PC-9 (cell line): ENCODE results near the gene DEXI.

ENCODE experiments used
- EZH2 ChIP-seq: fragments of 200-600 bp; sonication (generic); IDR thresholded peaks from 2 replicates; pipeline ENCODE4 v1.8.0; 2017; ENCODE audit warnings: antibody characterized with exemption, low read depth
- TF ChIP-seq, protein P1 (sequence below): fragments of 200-600 bp; sonication (generic); conservative IDR thresholded peaks from 2 replicates; pipeline ENCODE4 v1.6.1; 2017; ENCODE audit warnings: mixed run types, antibody characterized with exemption, mild to moderate bottlenecking, moderate library complexity

DNA sequence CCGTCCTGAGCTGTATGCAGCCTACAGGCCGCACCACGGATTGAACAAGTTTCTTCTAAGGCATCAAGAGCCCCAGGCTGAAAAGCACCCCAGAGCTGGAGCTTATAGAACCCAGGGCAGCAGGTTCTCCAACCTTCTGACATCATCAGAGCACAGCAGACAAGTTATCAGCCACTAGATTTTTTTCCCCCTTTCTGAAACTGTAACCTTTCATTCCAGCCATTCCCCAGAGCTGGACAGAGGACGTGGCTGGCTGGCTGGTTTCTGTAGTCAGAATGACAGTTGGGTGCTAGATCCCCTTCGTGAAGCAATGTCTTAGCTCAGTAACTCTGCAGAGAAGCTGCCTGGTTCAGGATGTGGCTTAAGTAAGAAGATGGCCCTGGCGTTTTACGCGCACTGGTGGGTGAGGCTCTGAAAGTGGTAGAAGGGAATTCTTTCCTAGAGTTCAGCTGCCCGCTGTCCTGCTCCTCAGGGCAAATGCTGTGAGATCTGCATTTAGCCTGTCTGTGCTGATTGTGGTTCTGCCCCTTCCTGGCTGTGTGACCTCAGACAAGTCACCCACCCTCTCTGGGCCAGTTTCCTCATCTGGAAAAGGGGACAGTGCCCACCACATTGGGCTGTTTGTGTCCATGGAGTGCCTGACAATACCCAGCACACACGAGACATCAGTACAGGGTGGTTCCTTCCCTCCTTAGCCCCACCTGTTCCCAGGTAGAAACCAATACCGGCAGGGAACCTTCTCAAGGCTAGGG lies 9.1 kb downstream of the DEXI start:
- TF ChIP-seq, protein P1, sequence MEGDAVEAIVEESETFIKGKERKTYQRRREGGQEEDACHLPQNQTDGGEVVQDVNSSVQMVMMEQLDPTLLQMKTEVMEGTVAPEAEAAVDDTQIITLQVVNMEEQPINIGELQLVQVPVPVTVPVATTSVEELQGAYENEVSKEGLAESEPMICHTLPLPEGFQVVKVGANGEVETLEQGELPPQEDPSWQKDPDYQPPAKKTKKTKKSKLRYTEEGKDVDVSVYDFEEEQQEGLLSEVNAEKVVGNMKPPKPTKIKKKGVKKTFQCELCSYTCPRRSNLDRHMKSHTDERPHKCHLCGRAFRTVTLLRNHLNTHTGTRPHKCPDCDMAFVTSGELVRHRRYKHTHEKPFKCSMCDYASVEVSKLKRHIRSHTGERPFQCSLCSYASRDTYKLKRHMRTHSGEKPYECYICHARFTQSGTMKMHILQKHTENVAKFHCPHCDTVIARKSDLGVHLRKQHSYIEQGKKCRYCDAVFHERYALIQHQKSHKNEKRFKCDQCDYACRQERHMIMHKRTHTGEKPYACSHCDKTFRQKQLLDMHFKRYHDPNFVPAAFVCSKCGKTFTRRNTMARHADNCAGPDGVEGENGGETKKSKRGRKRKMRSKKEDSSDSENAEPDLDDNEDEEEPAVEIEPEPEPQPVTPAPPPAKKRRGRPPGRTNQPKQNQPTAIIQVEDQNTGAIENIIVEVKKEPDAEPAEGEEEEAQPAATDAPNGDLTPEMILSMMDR: no peak
- no peak for TF ChIP-seq EZH2
